ENCODE data around the gene CREBZF.

DNA sequence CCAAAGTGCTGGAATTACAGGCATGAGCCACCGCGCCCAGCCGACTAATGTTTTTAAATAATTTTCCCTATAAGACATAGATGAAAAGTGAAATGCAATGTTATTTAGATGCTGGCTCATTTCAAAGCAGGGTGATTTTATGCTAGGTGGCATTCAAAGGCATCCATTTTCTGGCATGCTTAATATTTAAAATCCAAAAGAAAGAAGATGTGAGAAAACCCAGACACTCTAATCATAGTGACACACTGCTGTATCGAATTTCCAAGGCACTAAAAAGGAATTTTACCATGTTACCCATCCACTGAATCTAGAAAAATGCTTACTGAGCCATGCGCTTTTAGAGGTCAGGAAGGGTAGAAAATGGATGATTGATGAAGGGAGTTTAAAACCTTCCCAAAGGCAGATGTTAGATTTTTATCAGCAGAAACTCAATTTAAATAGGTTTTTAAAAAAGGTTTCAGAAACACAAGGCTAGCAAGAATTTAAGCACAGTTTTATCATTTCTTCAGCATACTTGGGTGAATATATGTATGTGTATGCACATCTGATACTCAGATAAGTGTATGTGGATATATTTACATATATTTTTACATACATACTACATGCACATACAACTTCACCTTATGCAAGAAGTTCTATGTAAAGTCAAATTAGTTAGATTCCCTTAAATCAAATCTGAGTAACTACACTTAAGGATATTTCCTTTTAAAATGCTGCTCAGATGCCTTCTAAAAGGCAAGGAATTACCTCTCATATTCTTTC lies 45.2 kb upstream of the CREBZF start:
- TF ChIP-seq, protein P1, sequence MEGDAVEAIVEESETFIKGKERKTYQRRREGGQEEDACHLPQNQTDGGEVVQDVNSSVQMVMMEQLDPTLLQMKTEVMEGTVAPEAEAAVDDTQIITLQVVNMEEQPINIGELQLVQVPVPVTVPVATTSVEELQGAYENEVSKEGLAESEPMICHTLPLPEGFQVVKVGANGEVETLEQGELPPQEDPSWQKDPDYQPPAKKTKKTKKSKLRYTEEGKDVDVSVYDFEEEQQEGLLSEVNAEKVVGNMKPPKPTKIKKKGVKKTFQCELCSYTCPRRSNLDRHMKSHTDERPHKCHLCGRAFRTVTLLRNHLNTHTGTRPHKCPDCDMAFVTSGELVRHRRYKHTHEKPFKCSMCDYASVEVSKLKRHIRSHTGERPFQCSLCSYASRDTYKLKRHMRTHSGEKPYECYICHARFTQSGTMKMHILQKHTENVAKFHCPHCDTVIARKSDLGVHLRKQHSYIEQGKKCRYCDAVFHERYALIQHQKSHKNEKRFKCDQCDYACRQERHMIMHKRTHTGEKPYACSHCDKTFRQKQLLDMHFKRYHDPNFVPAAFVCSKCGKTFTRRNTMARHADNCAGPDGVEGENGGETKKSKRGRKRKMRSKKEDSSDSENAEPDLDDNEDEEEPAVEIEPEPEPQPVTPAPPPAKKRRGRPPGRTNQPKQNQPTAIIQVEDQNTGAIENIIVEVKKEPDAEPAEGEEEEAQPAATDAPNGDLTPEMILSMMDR (IDR thresholded peaks at IDR 0.05): no peak
- no peak for TF ChIP-seq POLR2A (IDR thresholded peaks at IDR 0.05)
